COLO829 (cell line): Measurements from ENCODE around the gene FOLR1.
"Not testable (repeated sequence)": the region's sequence is repeated elsewhere in the genome, so short reads cannot be mapped to it uniquely, and the experiment has no call there.

Experiments used
- DNase-seq: peaks from one replicate; pipeline ENCODE4 v3.0.0; 2012; ENCODE audit warnings: low spot score

FOLR1 gene

GRCh38 chr11:72181553-72181958 lies 10.4 kb upstream of the FOLR1 start:
- DNase-seq = not testable (repeated sequence)

- no peak for DNase-seq
Observed at GRCh38 chr11:72188267-72188666, 3.7 kb upstream of the FOLR1 start.

DNA sequence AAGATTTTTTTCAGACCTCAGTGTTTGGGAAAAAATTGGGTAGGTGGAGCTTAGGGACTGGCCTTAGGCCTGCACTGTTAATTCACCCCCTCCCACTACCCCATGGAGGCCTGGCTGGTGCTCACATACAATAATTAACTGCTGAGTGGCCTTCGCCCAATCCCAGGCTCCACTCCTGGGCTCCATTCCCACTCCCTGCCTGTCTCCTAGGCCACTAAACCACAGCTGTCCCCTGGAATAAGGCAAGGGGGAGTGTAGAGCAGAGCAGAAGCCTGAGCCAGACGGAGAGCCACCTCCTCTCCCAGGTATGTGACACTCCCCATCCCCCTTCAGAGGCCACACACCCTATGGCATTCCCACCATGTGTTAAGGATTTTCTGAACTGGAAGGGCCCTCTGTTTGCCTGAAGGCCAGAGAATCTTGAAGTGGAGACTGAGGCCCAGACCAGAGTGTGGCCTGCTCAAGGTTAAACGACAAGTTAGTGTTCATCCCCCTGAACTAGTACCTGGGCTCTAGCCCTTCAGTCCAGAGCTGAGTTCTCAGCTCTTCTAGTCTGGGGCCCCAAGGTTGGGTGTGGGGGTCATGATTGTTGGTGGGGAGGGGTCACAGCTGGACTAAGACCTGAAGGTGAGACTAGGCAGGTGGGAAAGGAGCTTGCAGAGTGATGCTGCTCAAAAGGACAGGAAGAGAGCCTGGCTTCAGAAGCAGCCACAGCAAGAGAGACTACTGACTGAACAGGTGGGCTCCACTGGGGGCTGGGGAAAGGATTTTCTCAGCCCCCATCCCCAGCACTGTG lies 2.3 kb upstream of the FOLR1 start:
- no peak for DNase-seq

- no peak for DNase-seq
Observed at GRCh38 chr11:72190631-72191071, 1.3 kb upstream of the FOLR1 start.

DNA sequence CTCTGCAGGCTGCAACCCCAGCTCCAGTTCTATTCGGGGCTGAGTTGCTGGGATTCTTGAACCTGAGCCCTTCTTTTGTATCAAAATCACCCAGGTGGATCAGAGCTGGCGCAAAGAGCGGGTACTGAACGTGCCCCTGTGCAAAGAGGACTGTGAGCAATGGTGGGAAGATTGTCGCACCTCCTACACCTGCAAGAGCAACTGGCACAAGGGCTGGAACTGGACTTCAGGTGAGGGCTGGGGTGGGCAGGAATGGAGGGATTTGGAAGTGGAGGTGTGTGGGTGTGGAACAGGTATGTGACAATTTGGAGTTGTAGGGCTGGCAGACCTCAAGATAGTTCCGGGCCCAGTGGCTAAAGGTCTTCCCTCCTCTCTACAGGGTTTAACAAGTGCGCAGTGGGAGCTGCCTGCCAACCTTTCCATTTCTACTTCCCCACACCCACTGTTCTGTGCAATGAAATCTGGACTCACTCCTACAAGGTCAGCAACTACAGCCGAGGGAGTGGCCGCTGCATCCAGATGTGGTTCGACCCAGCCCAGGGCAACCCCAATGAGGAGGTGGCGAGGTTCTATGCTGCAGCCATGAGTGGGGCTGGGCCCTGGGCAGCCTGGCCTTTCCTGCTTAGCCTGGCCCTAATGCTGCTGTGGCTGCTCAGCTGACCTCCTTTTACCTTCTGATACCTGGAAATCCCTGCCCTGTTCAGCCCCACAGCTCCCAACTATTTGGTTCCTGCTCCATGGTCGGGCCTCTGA lies 3.8 kb downstream of the FOLR1 start:
- no peak for DNase-seq

- DNase-seq = not testable (repeated sequence)
Observed at GRCh38 chr11:72201445-72201844, 9.5 kb downstream of the FOLR1 start.

DNA sequence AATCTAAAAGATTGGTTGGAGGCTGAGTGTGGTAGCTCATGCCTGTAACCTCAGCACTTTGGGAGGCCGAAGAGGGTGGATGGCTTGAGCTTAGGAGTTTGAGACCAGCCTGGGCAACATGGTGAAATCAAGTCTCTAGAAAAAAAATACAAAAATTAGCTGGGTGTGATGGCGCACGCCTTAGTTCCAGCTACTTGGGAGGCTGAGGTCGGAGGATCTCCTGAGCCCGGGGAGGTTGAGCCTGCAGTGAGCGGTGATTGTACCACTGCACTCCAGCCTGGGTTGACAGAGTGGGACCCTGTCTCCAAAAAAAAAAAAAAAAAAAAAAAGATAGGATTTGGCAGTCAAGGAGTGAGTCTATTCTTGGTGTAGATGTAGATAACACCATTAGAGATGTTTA lies 10.6 kb downstream of the FOLR1 start:
- DNase-seq = no peak

- DNase-seq = no peak
Observed at GRCh38 chr11:72203163-72203562, 11.2 kb downstream of the FOLR1 start.

DNA sequence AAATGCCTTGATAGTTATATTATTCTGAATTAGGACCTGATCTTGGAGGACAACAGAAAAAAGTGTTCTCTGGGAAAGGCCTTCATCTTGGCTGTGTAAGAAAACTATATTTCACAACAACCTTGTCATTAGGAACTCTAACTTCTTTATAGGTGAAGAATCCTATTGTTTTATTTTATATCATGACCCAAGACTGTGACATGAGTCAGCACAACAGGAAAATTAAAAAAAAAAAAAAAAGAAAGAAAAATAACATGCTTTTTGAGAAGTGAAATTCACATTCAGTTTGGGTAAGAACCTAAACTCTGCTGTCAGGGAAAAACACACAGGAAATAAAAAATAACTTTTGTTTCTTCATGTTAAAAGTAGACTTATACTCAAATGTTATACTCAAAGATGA lies 12.9 kb downstream of the FOLR1 start:
- no peak for DNase-seq

DNA sequence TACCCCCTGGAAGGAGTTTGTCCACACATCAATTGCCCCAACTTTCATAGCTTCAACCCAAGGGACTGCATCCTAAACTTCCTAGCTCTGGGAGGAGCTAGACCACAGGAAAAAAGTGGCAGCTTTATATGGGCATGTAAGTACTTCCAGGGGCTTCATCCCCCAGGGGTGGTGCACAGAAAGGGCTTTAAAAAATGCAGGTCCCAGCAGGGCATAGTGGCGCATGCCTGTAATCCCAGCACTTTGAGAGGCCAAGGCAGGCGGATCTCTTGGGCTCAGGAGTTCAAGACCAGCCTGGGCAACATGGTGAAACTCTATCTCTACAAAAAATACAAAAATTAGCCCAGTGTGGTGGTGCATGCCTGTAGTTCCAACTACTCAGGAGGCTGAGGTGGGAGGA lies 14.9 kb downstream of the FOLR1 start:
- DNase-seq = not testable (repeated sequence)

DNA sequence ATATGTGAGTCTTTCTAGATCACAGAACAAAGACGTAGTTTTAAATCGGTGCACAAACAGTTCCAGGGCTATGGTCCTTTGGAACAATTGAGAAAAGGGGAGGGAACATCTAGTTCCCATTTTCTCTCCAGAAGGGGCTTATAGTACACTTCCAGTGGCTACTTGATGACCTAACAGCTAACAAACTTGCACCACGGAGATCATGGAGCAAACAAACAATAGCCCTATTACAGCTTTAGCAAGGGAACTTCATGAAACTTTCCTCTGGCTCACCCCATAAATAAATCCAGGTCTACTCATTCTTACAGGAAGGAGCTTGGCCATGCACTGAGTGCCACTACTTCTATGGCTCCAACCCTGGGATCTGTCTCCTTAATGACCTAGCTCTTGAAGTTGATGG lies 16.3 kb downstream of the FOLR1 start:
- no peak for DNase-seq

DNA sequence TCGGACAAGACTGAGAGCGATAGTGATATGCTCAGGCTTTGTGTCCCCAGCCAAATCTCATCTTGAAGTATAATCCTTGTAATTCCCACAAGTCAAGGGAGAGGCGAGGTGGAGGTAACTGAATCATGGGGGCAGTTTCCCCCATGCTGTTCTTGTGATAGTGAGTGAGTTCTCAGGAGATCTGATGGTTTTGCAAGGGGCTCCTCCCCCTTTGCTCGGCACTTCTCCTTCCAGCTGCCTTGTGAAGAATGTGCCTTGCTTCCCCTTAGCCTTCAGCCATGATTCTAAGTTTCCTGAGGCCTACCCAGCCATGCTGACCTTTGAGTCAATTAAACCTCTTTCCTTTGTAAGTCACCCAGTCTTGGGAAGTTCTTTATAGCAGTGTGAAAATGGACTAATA lies 17.2 kb downstream of the FOLR1 start:
- DNase-seq = no peak

DNA sequence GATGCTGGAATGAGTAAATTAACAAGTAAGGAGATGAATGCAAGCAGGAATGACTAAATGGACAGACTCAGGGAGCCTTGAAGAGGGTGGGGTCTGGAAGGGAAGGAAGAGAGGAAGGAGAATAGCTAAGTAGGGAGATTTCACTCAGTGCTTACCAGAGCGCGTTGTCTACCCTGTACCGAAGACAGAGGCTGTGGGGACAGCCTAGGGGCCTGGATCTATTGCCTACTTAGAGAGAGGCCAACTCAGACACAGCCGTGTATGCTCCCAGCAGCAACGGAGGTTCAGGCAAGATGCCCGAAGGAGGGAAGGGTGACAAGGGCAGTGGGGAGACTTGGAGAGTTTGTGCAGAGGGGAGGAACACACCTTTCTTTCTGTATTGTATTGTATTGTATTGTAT lies 24.7 kb downstream of the FOLR1 start, which contains the start of gene FOLR2:
TSS of gene FOLR2 (plus strand) at position 157 of the 400 bp plus-strand sequence. CDS start 1,791 bp downstream, outside the sequence.
- no peak for DNase-seq

DNA sequence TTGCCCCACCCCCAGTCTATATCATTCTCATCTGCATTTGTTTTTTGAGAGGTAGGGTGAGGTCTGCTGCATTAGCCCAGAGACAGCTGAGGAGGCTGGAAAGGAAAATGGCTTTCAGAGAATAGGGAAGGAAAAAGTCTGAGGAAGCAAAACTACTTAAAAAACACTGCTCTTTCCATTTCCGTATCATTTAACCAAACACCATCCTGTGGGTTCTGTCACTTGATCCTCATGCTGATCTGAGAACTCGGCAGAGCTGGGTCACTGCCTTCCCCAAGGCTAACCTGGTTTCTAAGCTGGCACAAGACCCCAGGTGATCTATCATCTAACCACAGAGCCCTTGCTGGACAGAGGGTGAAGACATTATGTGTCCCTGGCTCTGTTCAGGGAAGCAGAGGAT lies 25.9 kb downstream of the FOLR1 start:
- no peak for DNase-seq

DNA sequence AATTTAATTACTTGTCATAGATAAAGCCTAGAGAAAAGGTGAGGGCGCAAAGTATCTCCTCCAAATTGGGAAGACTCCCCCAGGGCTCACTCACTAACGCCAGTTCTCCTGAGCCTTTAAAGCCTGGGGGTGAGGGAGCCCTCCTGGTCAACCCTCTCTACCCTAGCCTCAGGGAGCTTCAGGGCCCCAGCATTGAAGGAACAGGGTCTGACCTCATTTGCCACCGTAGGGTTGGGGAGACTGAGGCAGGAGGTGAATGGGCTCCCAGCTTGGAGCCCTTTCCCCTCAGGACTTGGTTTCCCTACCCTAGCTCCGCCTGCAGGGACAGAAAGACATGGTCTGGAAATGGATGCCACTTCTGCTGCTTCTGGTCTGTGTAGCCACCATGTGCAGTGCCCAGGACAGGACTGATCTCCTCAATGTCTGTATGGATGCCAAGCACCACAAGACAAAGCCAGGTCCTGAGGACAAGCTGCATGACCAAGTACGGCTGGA lies 26.4 kb downstream of the FOLR1 start:
- DNase-seq = no peak

- no peak for DNase-seq
Observed at GRCh38 chr11:72220696-72221363, 28.9 kb downstream of the FOLR1 start.

DNA sequence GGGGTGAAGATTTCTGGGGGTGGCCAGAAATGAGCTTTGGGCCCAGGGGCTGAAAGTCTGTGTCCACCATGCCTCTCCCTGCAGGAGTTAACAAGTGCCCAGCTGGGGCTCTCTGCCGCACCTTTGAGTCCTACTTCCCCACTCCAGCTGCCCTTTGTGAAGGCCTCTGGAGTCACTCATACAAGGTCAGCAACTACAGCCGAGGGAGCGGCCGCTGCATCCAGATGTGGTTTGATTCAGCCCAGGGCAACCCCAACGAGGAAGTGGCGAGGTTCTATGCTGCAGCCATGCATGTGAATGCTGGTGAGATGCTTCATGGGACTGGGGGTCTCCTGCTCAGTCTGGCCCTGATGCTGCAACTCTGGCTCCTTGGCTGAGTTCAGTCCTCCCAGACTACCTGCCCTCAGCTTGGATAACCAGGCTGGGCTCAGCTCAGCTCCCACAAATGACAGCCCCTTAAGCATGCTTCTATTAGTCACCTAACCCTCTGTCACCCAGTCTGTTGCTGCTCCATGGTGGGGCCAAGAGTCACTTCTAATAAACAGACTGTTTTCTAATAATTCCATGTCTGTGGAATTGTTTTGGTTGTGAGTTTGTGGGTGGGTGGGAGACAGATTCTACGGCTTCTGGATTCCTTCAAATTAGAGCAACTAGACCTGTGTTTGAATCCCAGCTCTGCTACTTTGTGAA lies 29.6 kb downstream of the FOLR1 start:
- no peak for DNase-seq

DNA sequence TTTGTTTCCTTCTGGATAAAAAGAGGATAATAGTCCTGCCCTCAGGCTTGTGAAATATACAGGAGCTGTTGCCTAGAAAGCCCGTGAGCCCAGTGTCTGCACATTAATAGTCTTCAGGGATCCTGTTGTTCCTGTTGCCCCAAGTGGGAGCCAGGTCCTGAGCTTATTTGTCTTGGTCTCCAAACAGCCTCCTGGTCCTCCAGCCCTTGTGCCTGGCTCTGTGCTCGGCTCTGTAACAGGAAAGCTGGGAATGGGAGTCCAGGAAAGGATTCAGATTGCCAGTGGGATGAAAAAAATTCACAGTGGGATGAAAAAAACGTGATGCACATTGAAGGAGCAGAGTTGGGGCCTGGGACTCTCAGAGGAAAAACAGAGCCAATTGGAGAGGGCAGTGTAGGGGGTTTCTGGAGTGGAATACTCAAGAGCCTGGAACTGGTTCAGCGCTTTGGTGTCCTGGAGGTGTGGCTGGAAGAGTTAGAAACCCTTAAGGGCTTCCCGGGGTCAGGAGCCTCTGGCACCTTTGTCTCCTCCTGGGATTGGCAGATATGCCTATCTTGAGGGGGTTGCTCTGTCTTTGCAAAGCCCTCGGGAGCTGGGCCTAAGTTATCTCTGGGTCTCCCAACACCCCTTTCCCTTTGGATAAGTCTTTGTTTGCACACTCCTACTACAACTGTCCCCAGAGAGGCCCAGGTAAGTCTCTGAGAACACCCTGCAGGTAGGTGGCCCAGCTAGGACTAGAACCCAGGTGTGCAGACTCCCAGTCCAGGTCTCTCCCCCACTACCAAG lies 30.4 kb downstream of the FOLR1 start:
- no peak for DNase-seq

- peak; percentile 54 for DNase-seq
Observed at GRCh38 chr11:72222907-72223614, 31.1 kb downstream of the FOLR1 start.
